ENCODE measurements around the gene TAAR5.
"Not testable (repeated sequence)": the region's sequence is repeated elsewhere in the genome, so short reads cannot be mapped to it uniquely, and the experiment has no call there.

The TAAR5 gene, protein sequence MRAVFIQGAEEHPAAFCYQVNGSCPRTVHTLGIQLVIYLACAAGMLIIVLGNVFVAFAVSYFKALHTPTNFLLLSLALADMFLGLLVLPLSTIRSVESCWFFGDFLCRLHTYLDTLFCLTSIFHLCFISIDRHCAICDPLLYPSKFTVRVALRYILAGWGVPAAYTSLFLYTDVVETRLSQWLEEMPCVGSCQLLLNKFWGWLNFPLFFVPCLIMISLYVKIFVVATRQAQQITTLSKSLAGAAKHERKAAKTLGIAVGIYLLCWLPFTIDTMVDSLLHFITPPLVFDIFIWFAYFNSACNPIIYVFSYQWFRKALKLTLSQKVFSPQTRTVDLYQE

DNA sequence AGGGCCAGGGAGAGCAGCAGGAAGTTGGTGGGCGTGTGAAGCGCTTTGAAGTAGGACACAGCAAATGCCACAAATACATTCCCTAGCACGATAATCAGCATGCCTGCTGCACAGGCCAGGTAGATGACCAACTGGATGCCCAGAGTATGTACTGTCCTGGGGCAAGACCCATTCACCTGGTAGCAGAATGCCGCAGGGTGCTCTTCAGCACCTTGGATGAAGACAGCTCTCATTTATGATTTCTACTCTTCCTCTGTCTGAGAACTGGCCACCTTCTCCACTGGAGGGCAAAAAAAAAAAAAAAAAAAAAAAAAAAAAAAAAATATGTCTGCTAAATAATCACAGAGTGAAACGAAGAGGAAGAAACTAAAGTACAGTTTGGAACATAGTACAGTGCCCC is at the start of gene TAAR5:
Gene TAAR5 (minus strand): TSS at position 288 of the 400 bp plus-strand sequence. CDS start 55 bp downstream, at position 233.
- DNase-seq (ENCODE audit: low read depth in 3 of 3), result no peak

DNA sequence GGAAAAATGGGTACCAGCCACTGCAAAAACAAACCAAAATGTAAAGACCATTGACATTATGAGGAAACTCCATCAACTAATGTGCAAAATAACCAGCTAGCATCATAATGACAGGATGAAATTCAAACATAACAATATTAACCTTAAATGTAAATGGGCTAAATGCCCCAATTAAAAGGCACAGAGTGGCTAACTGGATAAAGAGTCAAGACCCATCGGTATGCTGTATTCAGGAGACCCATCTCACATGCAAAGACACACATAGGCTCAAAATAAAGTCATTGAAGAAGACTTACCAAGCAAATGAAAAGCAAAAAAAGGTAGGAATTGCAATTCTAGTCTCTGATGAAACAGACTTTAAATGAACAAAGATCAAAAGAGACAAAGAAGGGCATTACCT is 47.6 kb upstream of the TAAR5 start:
- not testable (repeated sequence) for DNase-seq (ENCODE audit: low read depth in 3 of 3)

GRCh38 chr6:132635906-132636305 is 46.4 kb upstream of the TAAR5 start:
- DNase-seq (ENCODE audit: low read depth in 3 of 3), result not testable (repeated sequence)

- DNase-seq (ENCODE audit: low read depth in 3 of 3), result not testable (repeated sequence)
Observed at GRCh38 chr6:132635288-132635687, 45.7 kb upstream of the TAAR5 start.

DNA sequence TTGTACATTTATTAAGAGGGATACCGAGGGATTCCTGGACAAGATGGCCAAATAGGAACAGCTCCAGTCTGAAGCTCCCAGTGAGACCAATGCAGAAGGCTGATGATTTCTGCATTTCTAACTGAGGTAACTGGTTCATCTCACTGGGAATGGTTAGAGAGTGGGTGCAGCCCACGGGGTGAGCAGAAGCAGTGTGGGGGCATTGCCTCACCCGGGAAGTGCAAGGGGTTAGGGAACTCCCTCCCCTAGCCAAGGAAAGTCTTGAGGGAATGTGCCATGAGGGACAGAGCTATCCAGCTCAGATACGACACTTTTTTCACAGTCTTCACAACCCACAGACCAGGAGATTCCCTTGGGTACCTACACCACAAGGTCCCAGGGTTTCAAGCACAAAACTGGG is 45.3 kb upstream of the TAAR5 start:
- DNase-seq (ENCODE audit: low read depth in 3 of 3), result no peak

- DNase-seq (ENCODE audit: low read depth in 3 of 3), result no peak
Observed at GRCh38 chr6:132633362-132633761, 43.8 kb upstream of the TAAR5 start.

DNA sequence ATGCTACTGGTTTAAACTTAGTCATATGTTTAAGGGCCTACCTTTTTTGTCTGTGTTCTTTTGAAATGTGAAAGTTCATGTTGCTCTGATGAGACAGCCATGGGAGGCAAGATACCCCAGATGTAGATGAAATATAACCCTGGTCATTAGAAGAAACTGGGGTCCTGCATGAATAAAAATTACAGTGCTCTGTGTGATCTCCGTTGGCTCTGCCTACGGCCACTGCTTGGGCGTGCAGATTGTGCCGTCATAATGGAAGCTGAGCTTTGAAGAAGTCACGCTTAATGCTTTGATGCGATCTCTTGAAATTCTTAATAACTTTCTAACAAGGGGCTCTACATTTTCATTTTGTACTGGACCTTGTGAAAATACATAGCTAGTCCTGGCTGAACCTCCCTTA is 34.6 kb upstream of the TAAR5 start, which contains the start of gene TAAR2:
Gene TAAR2 (minus strand): TSS at position 101 of the 400 bp plus-strand sequence. CDS start 0 bp downstream, at position 101.
- DNase-seq (ENCODE audit: low read depth in 3 of 3), result no peak

- no peak for DNase-seq (ENCODE audit: low read depth in 3 of 3)
Observed at GRCh38 chr6:132623106-132623845, 33.7 kb upstream of the TAAR5 start.

GRCh38 chr6:132616677-132617076 is 27.1 kb upstream of the TAAR5 start:
- no peak for DNase-seq (ENCODE audit: low read depth in 3 of 3)

- no peak for DNase-seq (ENCODE audit: low read depth in 3 of 3)
Observed at GRCh38 chr6:132614554-132614953, 25.0 kb upstream of the TAAR5 start.

- DNase-seq (ENCODE audit: low read depth in 3 of 3), result no peak
Observed at GRCh38 chr6:132612449-132613108, 23.0 kb upstream of the TAAR5 start.

DNA sequence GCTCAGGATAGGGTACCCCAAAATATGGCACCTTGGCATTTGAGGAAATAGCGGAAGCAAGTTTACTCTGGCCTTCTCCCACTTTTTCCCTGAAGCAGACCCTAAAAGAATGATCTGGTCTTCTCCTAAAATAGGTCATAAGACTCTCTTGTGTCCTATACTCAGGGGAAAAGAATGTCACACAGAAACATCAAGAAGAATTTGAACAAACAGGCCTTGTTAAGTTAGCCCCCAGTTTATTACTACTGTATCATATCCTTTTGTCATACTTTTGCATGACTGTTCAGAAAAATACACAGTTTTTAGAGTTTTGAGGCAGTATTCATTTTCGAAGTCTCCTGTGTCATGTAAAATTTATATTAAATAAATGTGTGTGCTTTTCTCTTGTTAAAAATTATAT is 22.1 kb upstream of the TAAR5 start:
- no peak for DNase-seq (ENCODE audit: low read depth in 3 of 3)

GRCh38 chr6:132607544-132608233 is 18.1 kb upstream of the TAAR5 start:
- no peak for DNase-seq (ENCODE audit: low read depth in 3 of 3)

DNA sequence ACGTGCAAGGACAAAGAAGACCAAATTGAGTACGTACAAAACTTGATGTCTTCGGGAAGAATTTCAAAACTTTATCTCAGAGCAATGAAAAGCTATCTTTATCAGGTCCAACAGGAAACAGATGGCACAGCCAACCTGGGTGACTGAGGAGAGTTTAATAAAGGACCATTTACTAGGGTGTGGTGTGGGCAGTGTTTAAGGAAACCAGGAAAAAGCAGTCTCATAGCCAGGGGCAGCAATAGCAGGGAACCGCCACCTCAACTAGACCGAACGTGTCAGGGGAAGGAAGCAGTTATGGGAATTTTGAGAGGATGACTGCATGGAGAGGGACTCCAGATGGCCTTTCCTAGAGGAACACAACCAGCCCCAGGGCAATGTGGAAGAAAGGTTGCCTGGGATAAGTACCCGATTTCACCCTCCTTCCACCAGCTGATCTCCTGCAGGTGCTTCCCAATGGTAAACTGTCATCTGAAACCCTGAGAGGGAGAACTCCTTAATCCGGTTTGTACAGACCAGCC is 15.2 kb upstream of the TAAR5 start:
- DNase-seq (ENCODE audit: low read depth in 3 of 3), result no peak

GRCh38 chr6:132600900-132601299 is 11.4 kb upstream of the TAAR5 start:
- DNase-seq (ENCODE audit: low read depth in 3 of 3), result not testable (repeated sequence)

DNA sequence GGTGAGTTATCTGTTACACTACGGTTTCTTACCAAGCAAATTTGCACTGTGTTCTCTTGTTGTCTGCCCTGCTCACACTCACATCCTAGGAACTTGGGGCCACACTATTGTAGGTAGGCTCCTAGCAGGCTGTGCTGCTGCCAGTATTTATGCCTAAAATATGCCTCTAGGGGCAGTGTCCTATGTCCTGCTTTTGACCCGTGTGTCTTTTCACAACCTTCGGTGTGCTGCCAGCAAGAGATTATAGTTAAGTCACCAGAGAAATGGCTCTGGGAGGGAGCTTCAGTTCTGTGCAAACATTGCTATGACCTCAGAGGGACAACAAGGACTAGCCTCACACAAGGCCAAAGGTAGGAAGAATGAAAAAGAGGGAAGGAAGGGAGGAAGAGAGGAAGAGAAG is 8.9 kb upstream of the TAAR5 start:
- no peak for DNase-seq (ENCODE audit: low read depth in 3 of 3)

- DNase-seq (ENCODE audit: low read depth in 3 of 3), result no peak
Observed at GRCh38 chr6:132596201-132596600, 6.7 kb upstream of the TAAR5 start.

GRCh38 chr6:132592855-132593254 is 3.3 kb upstream of the TAAR5 start:
- no peak for DNase-seq (ENCODE audit: low read depth in 3 of 3)

DNA sequence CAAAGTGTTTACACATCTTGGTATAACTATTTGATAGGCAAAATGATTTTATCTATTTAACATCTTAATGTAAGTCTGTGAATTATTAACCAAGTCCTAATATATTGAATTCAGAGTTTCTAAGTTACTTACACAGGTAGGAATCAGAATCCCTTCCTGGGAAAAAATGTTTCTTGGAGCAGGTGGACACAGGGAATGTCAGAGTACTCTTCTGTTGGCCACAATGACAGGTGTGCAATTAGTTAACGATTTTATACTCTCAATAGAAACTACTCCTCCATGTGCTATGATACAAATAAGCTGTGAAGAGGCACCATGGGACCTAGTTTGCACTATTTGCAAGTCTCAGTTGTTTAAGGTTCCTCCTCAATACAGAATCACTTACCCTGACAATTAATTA is 821 bp upstream of the TAAR5 start:
- no peak for DNase-seq (ENCODE audit: low read depth in 3 of 3)

GRCh38 chr6:132587424-132587823 is 2.1 kb downstream of the TAAR5 start:
- no peak for DNase-seq (ENCODE audit: low read depth in 3 of 3)

DNA sequence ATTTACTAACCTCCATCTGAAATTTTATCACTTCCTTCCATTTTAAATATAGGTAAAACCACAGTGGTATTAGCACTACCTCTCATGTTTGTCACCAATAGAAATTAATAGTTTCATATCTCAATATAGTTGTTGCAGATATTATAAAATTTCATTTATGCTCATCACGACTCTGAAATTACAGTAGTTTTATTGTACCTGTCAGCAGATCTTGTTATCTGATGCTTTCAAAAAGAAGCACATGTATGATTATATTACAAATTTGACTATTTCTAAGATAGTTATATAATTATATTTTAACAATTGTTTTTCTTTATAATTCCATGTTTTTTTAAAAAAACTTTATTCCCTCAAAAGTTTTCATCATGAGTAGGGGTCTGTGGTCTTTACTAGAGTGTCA is 4.8 kb downstream of the TAAR5 start:
- no peak for DNase-seq (ENCODE audit: low read depth in 3 of 3)

GRCh38 chr6:132571774-132572173 is 17.8 kb downstream of the TAAR5 start:
- no peak for DNase-seq (ENCODE audit: low read depth in 3 of 3)

Data from stimulated activated CD4-positive, alpha-beta T cell treated with anti-CD3 and anti-CD28 coated beads, TNF-alpha, amount 100 ng/mL, for 48 hours (primary cell).